VCaP (cell line): Measurements from ENCODE around the gene CCDC134.
"Not testable (repeated sequence)": the region's sequence is repeated elsewhere in the genome, so short reads cannot be mapped to it uniquely, and the experiment has no call there.

Source experiments
- H3K27ac ChIP-seq: fragments of 450-650 bp; 2 replicates; pipeline ENCODE4 v1.5.1; 2017
- CTCF ChIP-seq: fragments of 450-650 bp; conservative IDR thresholded peaks from 2 replicates; pipeline ENCODE4 v1.5.1; 2017; ENCODE audit warnings: mild to moderate bottlenecking, moderate library complexity

CCDC134 gene

GRCh38 chr22:41831828-41832552 lies 31.5 kb downstream of the CCDC134 start:
- H3K27ac ChIP-seq = peak overlapping the region; percentile 96
- TF ChIP-seq CTCF = no peak

- H3K27ac ChIP-seq = peak within 1 kb of the TSS; percentile 96
- TF ChIP-seq CTCF = no peak
Observed at GRCh38 chr22:41832553-41833368, 32.3 kb downstream of the CCDC134 start, which contains the start of gene SREBF2. Gene SREBF2, plus strand, starts transcription at chr22:41833105. Its CDS starts 166 bp downstream, at chr22:41833271.

- no peak for TF ChIP-seq CTCF
- peak overlapping the region; percentile 96 for H3K27ac ChIP-seq
Observed at GRCh38 chr22:41833369-41834004, 33.0 kb downstream of the CCDC134 start.

GRCh38 chr22:41834005-41834944 lies 33.8 kb downstream of the CCDC134 start:
- H3K27ac ChIP-seq = peak overlapping the region; percentile 96
- TF ChIP-seq CTCF = no peak

GRCh38 chr22:41835462-41835861 lies 35.0 kb downstream of the CCDC134 start:
- not testable (repeated sequence) for H3K27ac ChIP-seq

- TF ChIP-seq CTCF = no peak
- no peak overlapping the region for H3K27ac ChIP-seq
Observed at GRCh38 chr22:41836551-41836950, 36.1 kb downstream of the CCDC134 start.

GRCh38 chr22:41838842-41839618 lies 38.6 kb downstream of the CCDC134 start:
- no peak overlapping the region for H3K27ac ChIP-seq
- TF ChIP-seq CTCF = no peak
